Smooth muscle cell of bladder (primary cell): Measurements from ENCODE around the gene MSRB3. TPM values are rescaled to one million over a fixed set of nuclear protein-coding genes. Genes with fewer than 3 reads are reported as not detected.

Source experiments
- total RNA-seq: library from RNA; depleted of rRNA; stranded (reverse); fragments of >200 nt; gene quantifications from 2 replicates; pipeline ENCODE4 v1.2.3, GENCODE V29; 2014

Gene MSRB3
- 29.0 and 43.9 TPM in 2 replicates for total RNA-seq

GRCh38 chr12:65278576-65279368 is at the start of gene MSRB3:
Gene MSRB3, plus strand, starts transcription at chr12:65278683. Its CDS starts 29,897 bp downstream, at chr12:65308580.

Other genes starting within 250 kb of the MSRB3 start
- not detected in 2 replicates for gene WIF1, start 157.4 kb upstream of the MSRB3 start, total RNA-seq
- 18.2 and 21.0 TPM in 2 replicates for gene LEMD3, start 109.1 kb upstream of the MSRB3 start, total RNA-seq